Right kidney (tissue), 9 donors: ENCODE results near the gene TAC4.

Experiments used
- DNase-seq: peaks from one replicate; pipeline ENCODE4 v3.0.0-alpha.2; 2016
- long read RNA-seq, 8 donors: transcript quantifications; one replicate each; lab custom pipeline, GENCODE V29; 2026

The TAC4 gene
- long read RNA-seq, donor 1: 0 reads
- long read RNA-seq, donor 2: 0 reads
- long read RNA-seq, donor 3: 0 reads
- long read RNA-seq, donor 4: 0 reads
- long read RNA-seq, donor 5: 0 reads
- long read RNA-seq, donor 6: 0 reads
- long read RNA-seq, donor 7: 0 reads
- long read RNA-seq, donor 8: 0 reads

DNA sequence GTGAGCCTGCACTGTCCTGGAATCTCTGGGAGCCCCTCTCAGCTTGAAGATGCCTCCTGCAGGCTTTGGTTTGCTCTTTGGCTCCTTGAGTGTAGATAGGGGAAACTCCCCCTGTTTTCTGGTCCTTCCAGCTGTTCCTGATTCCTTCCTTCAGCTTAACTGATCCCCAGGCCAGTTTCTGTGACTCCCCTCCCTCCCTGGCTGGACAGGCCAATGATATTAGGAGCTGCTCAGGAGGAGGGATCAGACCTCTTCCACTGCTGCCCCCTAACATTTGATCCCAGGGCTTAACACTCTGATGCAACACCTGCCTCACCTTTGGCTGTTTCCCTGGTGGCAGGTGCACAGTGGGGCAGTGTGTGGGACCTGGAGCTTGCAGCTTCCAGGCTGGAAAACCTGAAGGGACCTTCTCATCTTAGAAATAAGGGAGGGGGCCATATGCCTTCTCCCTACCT lies at the start of gene TAC4:
Gene TAC4 (minus strand): TSS at position 51 of the 455 bp plus-strand sequence. CDS start 52 bp downstream, outside the sequence.
- DNase-seq: no peak

GRCh38 chr17:49896860-49897259 lies 49.0 kb upstream of the TAC4 start:
- DNase-seq: no peak

DNA sequence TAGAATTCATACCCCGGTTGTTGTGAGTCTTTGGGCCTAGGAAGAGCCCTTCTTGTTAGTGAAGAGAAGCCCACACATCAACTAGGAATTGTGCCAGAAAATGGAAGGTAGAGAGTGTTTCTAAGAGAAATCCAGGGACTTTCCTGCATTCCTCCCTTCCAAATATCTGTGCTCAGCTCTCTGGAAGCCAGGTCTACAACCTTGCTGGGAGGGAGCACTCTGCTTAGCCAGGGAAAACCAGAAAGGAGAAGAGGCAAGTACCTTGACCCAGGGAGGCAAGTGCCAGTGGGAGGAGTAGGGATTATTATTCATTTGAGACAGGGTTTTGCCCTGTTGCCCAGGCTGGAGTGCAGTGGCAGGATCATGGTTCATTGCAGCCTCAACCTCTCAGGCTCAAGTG lies 48.4 kb upstream of the TAC4 start:
- no peak for DNase-seq

GRCh38 chr17:49895812-49896211 lies 47.9 kb upstream of the TAC4 start:
- DNase-seq: no peak

DNA sequence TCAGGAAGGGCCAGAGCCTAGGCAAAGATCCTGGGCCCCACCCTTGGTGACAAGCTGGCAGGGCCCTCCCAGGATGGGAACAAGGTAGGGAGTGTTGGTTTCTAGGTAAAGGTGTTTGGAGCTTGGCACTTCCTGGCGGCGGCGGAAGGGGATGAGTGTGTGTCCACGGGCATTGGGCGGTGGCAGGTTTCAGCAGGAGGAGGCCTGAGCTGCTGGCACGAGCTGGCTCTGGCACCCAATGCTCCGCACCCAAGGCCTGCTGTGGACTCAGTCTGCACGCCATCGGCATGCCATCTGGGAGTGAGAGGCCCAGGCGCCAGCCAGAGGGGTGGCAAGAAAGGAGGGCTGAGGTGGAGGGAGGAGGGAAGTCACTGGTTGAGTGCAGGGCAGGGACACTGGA lies 46.9 kb upstream of the TAC4 start:
- no peak for DNase-seq

GRCh38 chr17:49891694-49892389 lies 44.0 kb upstream of the TAC4 start:
- DNase-seq: no peak

GRCh38 chr17:49891271-49891670 lies 43.4 kb upstream of the TAC4 start:
- DNase-seq: no peak

DNA sequence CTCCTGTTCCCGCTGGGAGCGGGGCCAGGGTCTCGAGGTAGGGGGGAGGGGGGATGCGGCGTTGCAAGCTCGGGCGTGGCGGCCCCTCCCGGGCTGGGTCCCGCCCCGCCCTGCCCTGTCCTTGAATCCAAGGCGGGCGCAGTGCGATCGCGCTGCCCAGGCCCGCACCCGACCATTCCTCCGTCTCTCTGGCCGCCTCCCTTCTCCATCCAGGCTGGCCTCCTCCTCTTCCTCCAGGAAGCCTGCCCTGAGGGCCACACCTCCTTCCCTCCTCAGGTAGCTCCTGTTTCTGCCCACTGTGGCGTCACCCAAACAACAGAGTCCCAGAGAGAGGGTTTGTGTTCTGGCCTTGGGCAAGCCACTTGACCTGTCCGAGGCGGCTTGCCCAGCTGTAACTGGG lies 43.0 kb upstream of the TAC4 start:
- DNase-seq: no peak

DNA sequence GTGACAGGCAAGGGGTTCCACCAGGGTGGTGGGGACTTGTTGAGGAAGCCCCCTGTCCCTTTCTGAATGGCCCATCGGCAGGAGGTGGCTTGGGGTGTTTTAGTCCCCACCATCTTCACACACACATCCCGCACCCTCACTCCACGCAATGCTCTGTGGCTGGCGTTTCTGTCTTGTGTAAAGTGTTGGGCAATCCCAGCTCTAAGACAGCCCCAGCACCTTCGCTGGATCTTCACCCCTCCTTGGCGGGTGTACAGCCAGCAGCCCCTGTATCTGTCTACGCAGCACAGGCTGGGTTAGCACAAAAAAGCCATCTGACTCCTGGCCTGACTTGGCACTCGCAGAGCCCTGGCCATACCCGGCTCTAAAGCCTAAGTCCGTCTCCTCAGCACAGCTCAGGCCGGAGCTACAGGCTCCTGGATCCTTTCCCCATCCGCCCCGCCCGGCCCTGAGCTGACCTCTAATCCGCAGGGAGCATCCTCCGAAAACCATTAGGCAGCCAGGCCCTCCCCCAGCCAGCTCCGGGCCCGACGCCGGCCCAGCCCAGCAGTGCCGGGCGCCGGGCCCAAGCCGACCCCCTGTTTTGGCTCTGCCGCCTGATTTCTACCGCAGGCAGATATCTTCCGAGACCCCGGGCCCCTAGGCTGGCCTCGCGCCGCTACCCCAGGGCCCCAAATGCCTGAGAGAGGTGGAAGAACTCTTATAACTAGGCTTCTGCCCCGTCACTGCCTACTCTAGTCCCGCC lies 42.4 kb upstream of the TAC4 start:
- DNase-seq: no peak

DNA sequence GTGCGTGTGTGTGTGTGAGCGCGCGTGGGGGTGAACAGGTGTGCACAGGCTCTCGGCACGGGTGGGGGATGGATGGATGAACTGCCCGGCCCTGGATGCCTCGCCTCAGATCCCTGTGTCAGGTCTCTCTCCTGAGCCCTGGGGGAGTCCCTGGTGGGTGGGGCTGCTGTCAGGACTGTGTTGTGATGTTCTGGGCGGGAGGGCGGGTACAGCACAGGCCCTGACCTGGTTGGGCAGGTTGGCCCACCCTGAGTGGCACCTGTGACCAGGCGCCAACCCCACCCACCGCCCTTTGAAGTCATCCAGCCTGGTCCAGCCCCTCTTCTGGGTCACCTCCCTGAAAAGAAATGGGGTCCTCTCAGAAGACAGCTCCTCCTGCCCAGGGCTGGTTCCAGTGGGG lies 41.6 kb upstream of the TAC4 start:
- DNase-seq: no peak

GRCh38 chr17:49887744-49888360 lies 40.0 kb upstream of the TAC4 start:
- no peak for DNase-seq

DNA sequence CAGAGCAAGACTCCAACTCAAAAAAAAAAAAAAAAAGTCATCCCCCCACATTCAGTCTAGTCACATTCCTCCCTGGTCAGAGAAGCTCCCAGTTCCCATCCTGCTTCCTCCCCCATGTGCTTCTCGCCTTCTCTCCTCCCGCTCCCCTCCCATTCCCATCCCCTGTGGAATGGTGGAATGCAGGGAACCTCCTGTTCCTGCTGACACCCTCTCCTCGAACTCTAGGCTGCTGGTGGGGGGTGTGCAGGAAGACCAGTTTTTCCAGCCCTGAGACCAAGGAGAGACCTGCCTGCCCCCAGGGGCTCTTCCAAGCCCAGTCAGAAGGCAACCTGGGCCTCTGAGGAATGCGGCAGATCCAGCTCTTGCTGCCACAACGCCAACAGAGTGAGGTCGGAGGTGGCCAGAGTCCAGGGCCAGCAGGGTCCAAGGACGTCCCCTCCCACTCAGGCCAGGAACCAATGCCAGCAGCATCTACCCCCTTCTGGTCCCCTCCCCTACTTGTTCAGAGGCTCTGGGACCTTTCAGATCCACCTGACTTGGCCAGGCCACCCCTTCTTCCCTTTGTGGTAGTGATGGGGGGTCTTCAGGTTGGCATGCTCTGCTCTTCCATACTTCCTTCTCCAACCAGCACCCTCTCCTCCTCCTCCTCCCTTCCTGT lies 39.3 kb upstream of the TAC4 start:
- DNase-seq: peak; percentile 57

DNA sequence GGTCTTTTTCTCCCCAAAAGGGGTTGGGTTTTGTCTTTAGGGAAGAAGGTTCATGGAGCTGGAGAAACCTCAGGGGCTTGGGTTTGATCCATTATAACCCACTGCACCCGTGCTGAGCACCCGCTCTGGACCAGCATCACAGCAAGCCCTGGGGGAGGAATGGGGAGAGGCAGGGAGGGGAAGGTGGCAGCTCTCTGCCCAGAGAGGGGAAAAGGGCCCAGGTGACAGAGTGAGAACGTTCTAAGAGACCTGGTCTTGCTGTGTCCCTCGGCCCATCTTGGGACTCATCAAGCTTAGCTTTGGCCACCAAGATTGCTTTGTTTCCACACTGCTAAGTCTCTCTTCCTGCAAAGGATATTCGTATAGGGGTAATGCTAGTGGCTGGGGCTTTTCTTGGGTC lies 38.2 kb upstream of the TAC4 start:
- DNase-seq: no peak

DNA sequence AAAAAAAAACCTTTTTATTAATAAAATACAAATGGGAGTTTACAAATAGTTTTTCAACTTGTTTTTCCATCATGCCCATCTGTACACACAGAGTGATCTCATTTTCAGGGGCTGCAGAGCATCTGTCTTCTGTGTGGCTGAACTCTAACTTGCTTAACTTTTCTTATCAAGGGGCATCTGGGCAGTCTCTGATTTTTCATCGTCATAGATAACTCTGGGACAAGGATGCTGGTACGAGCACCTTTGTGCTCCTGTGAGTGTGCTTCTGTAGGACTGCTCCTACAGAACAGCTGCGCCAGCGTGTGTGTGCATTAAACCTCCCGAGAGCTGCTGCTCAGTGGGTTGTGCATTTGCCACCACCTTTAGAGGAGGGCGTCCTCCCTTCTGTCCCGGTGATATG lies 34.6 kb upstream of the TAC4 start:
- no peak for DNase-seq

DNA sequence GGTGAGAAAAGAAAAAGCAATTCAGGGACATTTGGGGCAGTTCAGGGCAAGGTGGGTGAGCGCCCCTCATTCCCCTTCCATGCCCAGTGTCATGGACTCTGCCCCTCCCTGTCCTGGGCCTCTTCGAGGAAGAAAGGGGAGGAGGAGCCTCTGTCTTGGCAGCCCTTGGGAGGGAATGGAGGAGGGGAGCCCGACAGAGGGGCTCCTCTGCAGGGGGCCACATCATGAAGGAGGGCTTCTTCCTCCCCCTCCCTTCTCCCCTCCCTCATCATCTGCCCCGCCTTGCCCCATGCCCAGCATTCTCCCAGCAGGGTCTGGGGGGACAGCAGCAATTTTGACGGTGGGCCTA lies 33.2 kb upstream of the TAC4 start:
- DNase-seq: no peak

DNA sequence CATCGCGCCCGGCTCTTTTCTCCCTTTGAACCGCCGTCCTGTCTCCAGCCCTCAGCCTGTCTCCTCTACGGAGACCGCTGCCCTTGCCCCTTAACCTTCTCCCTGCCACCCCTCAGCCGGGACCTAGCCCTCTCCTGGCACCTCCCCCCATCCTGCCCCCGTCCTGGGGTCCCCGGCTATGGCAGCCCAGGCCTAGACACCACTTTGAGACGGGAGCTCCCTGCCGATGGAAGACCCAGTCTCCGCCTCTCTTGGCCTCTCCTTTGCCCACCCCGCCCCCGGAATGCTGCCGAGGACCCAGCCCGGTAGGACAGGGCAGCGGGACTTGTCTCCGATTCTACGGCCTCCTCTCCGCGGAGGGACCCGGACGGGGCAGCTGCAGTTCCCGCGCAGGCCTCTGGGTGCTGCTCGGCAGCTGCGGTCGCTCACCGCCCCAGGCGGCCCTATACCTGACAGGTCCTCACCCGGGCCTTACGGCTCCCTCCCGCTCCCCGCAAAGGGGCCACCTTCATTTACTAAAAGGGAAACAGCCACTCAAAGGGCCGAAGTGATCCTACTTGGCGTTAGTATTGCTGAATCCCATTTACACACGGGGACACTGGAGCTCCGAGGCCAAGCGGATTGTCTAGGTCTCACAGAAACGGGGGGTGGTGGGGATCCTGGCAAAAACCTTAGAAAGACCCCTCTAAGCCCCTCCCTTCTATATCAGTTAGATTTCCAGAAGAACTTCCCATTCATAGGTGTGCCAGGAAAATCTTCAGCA lies 32.6 kb upstream of the TAC4 start:
- peak; percentile 78 for DNase-seq

DNA sequence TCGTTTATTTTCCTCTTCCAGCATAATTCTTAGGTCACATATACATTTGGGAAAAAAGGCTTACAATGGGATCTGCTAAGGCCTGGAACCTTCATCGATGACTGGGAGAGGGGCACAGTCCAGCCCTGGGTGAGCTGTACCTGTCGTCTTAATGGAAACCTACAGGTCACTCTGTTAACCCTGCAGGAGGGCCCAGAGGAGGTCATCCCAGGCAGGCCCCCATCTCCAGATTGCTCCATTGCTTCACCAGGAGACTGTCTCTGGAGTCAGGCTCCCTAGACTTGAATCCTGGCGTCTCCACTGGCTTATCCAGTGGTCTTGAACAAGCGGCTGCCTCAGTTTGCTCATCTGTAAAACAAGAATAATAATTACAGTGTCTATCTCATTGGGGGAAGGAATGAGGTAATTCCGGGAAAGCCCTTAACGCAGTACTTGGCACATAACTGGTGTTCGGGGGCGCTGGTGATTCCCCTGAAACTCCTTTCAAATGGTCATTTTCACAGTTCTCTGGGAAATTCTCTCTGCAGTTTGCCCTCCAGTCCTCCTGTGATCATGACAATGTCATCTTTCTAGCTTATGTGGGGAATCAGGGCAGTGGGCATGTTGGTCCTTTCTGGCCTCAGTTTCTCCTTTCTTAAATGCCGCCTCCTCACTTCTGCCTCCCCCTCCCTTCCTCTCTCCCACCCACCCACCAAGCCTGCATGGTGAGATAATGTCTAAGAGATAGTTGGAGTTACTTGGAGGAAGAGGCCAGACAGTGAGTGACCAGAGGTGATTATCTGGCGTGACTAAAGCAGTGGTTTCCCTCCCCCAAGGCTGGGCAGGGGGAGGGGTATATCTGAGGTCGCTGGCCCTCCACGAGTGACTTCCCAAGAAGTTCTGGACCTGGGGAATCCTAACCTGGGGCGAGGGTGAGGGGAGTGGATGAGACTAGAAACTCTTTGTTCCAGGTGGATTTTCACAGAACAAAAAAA lies 31.3 kb upstream of the TAC4 start:
- DNase-seq: no peak

DNA sequence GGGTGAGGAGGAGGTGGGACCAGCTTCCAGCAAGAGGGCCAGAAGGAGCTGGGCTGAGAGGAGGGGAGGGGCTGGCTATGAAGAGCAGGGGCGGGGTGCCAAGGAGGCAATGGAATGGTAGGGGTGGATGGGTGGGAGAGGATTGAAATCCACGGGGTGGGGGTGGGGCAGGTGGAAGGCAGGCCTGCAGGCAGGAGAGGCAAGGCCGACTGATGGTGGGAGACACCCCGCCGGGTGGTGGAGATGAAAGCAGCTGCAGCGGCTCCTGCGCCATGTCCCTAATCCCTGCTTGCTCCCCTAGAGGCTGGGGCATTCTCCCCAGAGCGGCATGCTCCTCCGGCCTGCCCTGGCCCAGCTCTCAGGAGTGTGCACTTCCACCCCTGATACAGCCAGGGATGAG lies 27.8 kb upstream of the TAC4 start:
- DNase-seq: no peak

DNA sequence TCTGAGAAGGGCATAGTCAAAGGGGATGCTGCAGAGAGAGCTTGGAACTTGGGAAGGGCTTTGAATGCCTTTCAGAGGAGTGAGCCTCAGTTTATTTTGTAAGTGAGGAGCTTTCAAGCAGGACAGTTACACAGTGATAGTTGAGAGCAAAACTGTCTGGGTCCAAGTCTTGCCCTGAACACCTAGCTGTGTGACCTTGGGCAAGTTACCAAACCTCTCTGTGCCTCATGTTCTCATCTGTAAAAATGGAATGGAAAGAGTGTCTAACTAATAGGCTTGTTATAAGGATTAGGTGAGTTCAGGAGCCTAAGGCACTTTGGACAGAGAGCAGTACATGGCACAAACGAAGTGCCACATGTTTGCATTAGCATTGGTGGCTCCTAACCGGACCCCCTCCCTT lies 27.0 kb upstream of the TAC4 start:
- DNase-seq: no peak

DNA sequence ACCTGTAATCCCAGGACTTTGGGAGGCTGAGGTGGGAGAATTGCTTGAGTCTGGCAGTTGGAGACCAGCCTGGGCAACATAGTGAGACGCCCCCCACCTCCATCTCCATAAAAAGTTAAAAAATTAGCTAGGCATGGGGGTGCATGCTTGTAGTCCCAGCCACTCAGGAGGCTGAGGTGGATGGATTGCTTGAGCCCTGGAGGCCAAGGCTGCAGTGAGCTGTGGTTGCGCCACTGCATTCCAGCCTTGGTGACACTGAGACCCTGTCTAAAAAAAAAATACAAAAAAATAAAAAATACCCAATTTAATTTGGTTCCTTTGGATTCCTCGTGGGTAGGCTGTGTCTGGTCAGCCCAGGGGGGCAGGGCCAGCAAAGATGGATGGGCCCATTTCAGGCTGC lies 26.1 kb upstream of the TAC4 start:
- no peak for DNase-seq

GRCh38 chr17:49873466-49873865 lies 25.6 kb upstream of the TAC4 start:
- no peak for DNase-seq
